DLD1 (cell line): ENCODE data around the gene NFKBIA.
"Not testable (repeated sequence)": the region's sequence is repeated elsewhere in the genome, so short reads cannot be mapped to it uniquely, and the experiment has no call there.

ENCODE experiments used
- in situ Hi-C: cut with HindIII; loops from 2 replicates; pipeline ENCODE4 v1.10.0; 2017; ENCODE audit warnings: low sequenced_read_pairs

NFKBIA gene

GRCh38 chr14:35375558-35376025 lies 29.0 kb downstream of the NFKBIA start:
- in situ Hi-C loops = no loop called here

DNA sequence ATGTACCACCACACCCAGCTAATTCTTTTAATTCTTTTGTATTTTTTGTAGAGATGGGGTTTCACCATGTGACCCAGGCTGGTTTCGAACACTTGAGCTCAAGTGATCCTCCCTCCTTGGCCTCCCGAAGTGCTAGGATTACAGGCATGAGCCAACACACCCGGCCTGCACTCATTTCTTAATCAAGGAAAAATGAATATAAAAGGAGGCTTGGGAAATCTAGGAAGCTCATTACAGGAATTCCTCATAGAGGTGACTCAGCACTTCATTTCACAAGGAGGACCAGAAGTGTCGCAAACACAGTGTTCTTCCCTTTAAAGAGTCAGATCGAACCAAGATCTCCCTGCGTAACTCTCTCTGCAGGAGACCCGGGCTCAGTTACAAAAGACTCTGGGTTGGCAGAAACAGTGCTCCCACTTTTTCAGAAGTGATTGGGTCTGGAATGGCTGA lies 30.3 kb downstream of the NFKBIA start:
- in situ Hi-C loops = no loop called here

- in situ Hi-C loops = not testable (repeated sequence)
Measured at GRCh38 chr14:35373208-35373607, 31.3 kb downstream of the NFKBIA start.

GRCh38 chr14:35370969-35371368 lies 33.6 kb downstream of the NFKBIA start:
- in situ Hi-C loops = no loop called here

- in situ Hi-C loops = no loop called here
Measured at GRCh38 chr14:35369701-35370191, 34.8 kb downstream of the NFKBIA start.

DNA sequence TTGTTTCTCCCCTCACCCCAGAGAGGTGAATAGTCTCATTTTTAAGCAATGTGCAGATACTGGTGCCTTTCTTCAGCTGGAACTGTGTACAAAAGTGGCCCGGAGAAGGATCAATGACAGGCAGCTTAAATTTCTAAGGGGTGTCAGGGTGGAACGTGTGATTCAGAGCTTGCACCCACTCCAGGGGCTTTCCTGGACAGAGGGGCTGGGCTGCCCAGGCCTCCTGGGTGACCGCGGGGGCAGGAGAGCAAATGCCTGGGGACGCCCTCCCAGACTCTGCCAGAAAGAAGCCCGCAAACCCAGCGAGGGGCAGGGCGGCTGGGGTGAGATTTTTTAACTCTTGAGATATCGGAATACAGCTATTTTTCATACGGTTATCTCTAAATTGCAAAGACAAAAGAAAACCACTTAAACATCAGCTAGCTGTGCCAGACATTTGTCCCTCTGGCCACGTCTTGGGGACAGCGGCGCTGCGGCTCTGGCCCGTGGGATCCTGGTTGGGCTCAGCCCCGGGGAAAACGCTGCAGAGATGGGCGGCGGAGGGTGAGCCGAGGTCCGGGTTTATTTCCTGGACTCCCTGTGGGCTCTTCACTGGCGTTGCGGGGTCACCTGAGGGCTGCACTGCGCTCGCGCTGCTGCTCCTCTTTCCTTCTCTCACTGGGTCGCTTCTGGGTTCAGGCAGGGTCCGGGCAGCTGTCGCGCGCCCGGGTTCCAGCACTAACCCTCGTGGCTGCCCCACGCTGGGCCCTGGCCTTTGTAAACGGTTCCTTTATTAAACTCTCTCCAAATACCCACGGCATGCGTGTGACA lies 35.8 kb downstream of the NFKBIA start:
- in situ Hi-C loops = no loop called here

GRCh38 chr14:35368139-35368460 lies 36.4 kb downstream of the NFKBIA start:
- in situ Hi-C loops = no loop called here

DNA sequence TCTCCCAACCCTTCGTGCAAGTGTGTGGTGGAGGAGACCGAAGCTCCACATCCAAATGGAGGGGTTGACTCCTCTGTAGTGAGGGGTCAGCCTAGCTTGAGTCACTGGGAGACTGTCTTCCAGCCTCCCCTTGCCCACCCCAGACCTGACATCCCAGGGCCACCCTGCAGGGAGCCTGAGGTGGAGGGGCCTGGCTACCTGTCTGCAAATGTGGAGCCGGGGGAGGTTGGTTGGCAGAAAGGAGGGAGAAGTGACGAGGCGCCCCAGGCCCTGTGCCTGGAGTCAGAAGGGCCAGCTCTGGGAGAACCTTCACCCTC lies 37.5 kb downstream of the NFKBIA start:
- in situ Hi-C loops = no loop called here

DNA sequence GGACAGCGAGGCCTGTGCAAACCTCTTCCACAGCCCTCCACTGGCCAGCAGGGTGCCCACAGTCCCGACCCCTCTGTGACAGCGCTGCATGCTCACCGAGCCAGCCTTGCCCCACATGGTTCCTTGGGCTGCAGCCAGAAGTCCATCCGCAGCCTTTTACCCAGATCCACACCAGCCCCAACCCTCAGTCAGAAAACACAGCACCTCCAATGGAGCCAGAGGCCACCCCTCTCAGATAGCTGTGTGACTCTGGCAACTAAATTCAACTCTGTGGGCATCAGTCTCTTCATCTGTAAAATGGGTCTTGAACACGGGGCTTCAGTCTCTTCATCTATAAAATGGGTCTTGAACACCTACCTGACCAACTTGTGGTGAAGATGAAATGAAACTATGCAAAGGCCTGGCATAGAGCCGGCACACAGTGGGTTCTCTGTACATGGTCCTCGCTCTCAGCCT lies 38.0 kb downstream of the NFKBIA start:
- in situ Hi-C loops = no loop called here

- in situ Hi-C loops = no loop called here
Measured at GRCh38 chr14:35366056-35366451, 38.5 kb downstream of the NFKBIA start.

DNA sequence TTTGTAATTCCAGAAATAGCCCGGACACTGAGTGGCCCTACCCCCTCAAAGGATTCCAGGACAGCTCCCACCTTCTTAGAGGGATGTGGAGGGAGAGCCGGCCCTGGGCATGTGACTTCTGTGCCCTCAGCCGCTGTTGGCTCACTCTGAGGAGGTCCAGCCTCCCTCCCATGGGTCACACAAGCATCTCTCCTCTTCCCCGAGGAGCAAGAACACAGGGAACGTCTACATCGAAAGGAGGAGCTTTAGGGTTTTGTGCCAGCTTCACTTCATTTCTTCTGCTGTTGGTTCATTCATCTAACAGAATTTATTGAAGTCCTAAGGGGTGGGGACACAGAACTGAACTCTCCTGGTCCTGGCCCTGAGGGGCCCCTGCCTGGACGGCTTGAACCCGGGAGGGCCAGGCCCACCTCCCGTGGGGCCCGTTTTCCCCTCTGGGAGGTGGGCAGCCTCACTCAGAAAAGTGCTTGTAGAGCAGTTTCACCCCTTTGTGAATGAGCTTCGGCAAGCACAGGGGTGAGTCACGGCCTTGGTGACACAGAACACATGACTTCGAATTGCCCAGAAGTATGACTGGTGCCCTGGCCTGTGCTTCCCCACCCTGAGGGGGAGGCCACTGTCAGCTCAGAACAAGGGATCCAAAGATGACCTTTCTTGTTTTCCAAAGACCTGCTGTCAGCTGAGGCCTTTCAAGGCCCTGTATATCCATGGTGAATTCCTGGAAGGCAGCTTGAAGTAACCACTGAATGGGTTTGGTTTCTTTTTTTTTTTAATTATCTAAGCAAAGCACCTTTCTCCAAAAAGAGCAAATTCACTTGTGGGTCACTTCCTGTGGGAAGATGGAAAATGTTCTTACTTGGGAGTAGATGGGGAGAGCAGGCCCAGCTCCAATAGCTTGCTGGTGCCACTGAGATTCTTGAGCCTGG lies 39.2 kb downstream of the NFKBIA start:
- in situ Hi-C loops = no loop called here

GRCh38 chr14:35362911-35363374 lies 41.6 kb downstream of the NFKBIA start:
- in situ Hi-C loops = no loop called here

- in situ Hi-C loops = no loop called here
Measured at GRCh38 chr14:35362450-35362849, 42.1 kb downstream of the NFKBIA start.

GRCh38 chr14:35361141-35361480 lies 43.4 kb downstream of the NFKBIA start:
- in situ Hi-C loops = no loop called here

- in situ Hi-C loops = not testable (repeated sequence)
Measured at GRCh38 chr14:35359655-35360054, 44.9 kb downstream of the NFKBIA start.

DNA sequence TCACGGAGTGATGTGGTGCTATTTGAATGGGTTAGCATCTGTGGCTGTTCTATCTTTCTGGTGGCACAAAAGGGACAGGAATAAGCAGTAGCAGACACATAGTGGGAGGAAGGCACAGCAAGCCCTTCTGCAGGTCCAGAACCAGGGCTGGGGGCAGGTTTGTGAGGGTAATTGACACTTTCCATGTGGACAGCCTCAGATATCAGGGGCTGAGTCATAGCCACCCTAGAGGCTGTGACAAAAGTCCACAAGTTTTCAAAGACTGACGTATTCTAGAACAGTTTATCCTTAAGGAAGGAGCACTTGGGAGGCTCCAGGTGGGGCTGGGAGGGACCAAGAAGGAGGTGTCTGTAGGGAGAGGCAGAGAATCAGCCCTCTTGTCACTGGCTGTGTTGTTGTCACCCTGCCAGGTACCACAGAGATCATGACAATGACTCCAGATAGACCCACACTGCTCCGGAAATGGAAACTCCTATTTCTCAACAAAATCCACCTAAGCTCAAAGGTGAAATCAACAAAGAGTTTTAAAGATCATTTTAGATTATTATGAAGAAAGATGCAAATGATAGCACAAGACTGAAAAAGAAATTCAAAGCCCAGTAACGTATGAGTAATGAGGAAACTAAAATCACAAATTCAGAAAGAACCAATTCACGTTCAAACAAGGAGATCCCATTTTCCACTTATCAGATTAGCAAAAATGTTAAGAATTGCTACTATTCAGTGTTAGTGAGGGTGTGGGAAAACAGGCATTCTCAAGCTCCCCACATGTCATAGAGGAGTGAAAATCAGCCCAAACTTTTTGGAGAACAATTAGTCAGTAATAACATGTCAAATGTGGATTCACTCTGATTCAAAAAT lies 48.3 kb downstream of the NFKBIA start:
- in situ Hi-C loops = no loop called here

DNA sequence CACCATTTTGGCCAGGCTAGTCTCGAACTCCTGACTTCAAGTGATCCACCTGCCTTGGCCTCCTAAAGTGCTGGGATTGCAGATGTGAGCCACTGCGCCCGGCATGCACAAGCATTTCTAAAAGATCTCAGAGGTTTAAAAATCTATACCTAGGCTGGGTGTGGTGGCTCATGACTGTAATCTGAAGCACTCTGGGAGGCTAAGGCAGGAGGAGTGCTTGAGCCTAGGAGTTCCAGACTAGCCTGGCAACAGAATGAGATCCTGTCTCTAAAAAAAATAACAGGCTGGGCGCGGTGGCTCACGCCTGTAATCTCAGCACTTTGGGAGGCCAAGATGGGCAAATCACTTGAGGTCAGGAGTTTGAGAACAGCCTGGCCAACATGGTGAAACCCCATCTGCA lies 49.3 kb downstream of the NFKBIA start:
- in situ Hi-C loops = not testable (repeated sequence)

DNA sequence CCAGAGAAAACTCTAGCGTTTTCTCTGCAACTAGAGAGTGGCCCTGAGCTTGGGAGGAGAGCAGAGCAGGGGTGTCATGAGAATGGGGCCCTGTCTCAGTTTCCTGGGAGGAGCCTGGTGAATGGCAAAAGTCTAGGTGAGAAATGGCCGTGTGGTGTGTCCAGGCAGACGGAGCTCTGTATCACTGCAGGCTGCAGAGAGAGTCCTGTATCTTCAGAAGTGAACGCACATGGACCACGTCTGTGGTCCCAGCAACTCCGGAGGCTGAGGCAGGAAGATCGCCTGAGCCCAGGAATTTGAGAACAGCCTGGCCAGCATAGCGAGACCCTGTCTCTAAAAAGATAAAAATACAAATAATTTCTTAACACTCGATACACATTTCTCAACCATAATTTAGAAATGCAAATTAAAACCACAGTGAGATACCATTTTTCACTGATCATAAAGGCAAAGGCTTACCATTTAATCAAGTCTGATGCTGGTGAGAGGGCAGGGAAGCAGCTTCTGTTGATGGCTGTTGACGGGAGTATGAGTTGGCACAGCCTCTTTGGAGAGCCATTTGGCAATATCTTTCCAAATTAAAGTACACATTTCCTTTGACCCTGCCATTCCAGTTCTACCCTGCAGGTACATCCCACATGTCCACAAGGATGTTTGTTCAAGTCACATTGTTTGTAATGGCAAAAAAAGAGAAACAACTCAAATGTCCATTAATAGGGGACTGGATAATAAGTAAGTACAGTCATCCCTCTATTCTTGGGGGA lies 51.0 kb downstream of the NFKBIA start:
- in situ Hi-C loops = loop anchor here (5.0 kb wide), 1 partner anchor 39 kb away; no protein-coding TSS in a partner anchor

DNA sequence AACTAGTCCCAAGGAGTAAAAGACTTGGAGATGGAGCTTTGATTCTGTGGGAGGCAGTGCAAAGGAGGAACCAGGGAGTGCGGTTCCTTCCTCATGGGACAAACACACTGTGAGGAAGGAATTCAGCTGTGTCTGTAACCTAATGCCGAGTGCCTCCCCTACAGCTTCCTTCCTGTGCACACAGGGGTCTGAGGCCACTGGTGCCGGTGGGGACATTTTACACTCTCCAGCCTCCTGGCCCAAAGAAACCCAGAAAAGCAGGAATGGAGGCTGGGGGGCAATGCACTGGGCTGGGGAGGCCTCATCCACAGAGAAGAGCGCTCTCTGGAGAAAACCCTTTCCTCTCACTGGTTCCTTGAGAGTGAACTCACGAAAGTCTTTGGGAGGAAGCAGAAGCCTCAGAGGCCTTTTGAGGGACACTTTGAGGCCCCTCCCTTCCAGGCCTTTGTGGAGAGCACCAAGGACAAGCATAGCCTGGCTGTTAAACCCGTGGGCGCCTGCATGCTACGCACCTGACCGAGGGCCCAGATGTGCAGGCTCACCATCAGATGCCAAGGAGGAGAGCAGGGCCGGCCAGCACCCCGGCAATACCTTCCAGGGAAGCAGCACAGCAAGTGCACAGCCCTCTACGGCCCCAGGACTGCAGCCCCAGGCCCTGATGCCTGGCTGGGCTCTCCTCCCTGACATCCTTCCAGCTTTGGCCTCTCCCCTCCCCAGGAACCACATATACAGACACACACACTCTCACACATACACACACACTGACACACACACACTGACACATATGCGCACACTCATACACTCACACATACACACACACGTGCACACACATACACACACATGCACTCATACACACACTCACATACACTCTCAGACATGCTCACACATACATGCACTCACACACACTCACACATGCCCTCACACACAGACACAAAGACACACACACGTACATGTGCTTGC lies 52.0 kb downstream of the NFKBIA start:
- in situ Hi-C loops = loop anchor here (5.0 kb wide), 1 partner anchor 40 kb away; no protein-coding TSS in a partner anchor
